ENCODE results near the gene SPEG. TPM values are rescaled to one million over a fixed set of nuclear protein-coding genes. Genes with fewer than 3 reads are reported as not detected.

The SPEG gene
- total and polyA plus RNA-seq, 2 of the 13 experiments (the other 11 are each of a cell fraction or from before 2014, with no cell fraction given), result 0.18 to 0.24 TPM

DNA sequence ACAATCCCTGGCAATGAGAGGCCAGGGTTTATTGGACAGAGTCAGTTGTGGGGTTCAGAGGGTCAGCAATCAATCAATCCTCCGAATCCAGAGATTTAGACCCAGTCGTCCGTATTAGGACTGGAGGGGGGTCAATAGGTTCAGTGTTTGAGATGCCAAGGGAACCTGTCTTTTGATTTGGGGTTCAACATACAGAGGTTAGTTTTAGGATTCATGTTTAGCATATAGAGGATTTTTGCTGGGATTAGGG, 64.3 kb downstream of the SPEG start (continued):
- TF ChIP-seq ZNF263 (CRISPR knock-in tag; IDR thresholded peaks at IDR 0.05), result no peak
- no peak for TF ChIP-seq ZNF17 (CRISPR knock-in tag; IDR thresholded peaks at IDR 0.05)
- no peak for TF ChIP-seq ATF7-NPFF (CRISPR knock-in tag; IDR thresholded peaks at IDR 0.05; ENCODE audit: low read depth)
- TF ChIP-seq TEAD3 (CRISPR knock-in tag; optimal IDR thresholded peaks at IDR 0.05; ENCODE audit: borderline replicate concordance), result no peak
- TF ChIP-seq HNF4A (CRISPR knock-in tag; IDR thresholded peaks at IDR 0.05), result no peak
- no peak for TF ChIP-seq EED (CRISPR knock-in tag; IDR thresholded peaks at IDR 0.05)
- TF ChIP-seq ZNF766 (CRISPR knock-in tag; IDR thresholded peaks at IDR 0.05; ENCODE audit: borderline replicate concordance), result no peak
- TF ChIP-seq ATAD3A (CRISPR knock-in tag; IDR thresholded peaks at IDR 0.05), result no peak
- TF ChIP-seq CHCHD3 (CRISPR knock-in tag; IDR thresholded peaks at IDR 0.05), result no peak
- no peak for TF ChIP-seq HNF4G (IDR thresholded peaks at IDR 0.05; ENCODE audit: borderline replicate concordance, low read depth, low read length)
- 0 out of 2 replicates have a peak, but pooled peaks have one; percentile 7 for TF ChIP-seq HNF4G (CRISPR knock-in tag; IDR thresholded peaks at IDR 0.05; ENCODE audit: borderline replicate concordance, low read depth)
- TF ChIP-seq MZF1 (CRISPR knock-in tag; IDR thresholded peaks at IDR 0.05; ENCODE audit: borderline replicate concordance), result no peak
- TF ChIP-seq KLF13 (CRISPR knock-in tag; IDR thresholded peaks at IDR 0.05), result no peak
- TF ChIP-seq, protein P1, sequence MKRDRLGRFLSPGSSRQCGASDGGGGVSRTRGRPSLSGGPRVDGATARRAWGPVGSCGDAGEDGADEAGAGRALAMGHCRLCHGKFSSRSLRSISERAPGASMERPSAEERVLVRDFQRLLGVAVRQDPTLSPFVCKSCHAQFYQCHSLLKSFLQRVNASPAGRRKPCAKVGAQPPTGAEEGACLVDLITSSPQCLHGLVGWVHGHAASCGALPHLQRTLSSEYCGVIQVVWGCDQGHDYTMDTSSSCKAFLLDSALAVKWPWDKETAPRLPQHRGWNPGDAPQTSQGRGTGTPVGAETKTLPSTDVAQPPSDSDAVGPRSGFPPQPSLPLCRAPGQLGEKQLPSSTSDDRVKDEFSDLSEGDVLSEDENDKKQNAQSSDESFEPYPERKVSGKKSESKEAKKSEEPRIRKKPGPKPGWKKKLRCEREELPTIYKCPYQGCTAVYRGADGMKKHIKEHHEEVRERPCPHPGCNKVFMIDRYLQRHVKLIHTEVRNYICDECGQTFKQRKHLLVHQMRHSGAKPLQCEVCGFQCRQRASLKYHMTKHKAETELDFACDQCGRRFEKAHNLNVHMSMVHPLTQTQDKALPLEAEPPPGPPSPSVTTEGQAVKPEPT (CRISPR knock-in tag; IDR thresholded peaks at IDR 0.05; ENCODE audit: low read depth), result no peak
- TF ChIP-seq, protein P2, sequence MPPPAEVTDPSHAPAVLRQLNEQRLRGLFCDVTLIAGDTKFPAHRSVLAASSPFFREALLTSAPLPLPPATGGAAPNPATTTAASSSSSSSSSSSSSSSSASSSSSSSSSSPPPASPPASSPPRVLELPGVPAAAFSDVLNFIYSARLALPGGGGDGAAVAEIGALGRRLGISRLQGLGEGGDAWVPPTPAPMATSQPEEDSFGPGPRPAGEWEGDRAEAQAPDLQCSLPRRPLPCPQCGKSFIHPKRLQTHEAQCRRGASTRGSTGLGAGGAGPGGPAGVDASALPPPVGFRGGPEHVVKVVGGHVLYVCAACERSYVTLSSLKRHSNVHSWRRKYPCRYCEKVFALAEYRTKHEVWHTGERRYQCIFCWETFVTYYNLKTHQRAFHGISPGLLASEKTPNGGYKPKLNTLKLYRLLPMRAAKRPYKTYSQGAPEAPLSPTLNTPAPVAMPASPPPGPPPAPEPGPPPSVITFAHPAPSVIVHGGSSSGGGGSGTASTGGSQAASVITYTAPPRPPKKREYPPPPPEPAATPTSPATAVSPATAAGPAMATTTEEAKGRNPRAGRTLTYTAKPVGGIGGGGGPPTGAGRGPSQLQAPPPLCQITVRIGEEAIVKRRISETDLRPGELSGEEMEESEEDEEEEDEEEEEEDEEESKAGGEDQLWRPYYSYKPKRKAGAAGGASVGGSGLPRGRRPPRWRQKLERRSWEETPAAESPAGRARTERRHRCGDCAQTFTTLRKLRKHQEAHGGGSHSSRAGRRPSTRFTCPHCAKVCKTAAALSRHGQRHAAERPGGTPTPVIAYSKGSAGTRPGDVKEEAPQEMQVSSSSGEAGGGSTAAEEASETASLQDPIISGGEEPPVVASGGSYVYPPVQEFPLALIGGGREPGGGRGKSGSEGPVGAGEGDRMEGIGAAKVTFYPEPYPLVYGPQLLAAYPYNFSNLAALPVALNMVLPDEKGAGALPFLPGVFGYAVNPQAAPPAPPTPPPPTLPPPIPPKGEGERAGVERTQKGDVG (CRISPR knock-in tag; IDR thresholded peaks at IDR 0.05; ENCODE audit: borderline replicate concordance), result no peak
- TF ChIP-seq KDM5A (IDR thresholded peaks at IDR 0.05; ENCODE audit: borderline replicate concordance, low read length), result peak; percentile 79
- TF ChIP-seq KDM4B (CRISPR knock-in tag; IDR thresholded peaks at IDR 0.05), result peak; percentile 1; the same call in 1 of the 2 replicates
- TF ChIP-seq ZNF512B (CRISPR knock-in tag; IDR thresholded peaks at IDR 0.05; ENCODE audit: borderline replicate concordance), result no peak
- no peak for TF ChIP-seq NBN (conservative IDR thresholded peaks at IDR 0.05)
- TF ChIP-seq ARNTL (CRISPR knock-in tag; IDR thresholded peaks at IDR 0.05), result no peak
- no peak for TF ChIP-seq IRF9 (CRISPR knock-in tag; IDR thresholded peaks at IDR 0.05; ENCODE audit: borderline replicate concordance)
- TF ChIP-seq MTA1 (CRISPR knock-in tag; IDR thresholded peaks at IDR 0.05; ENCODE audit: borderline replicate concordance), result no peak
- no peak for TF ChIP-seq MAZ (IDR thresholded peaks at IDR 0.05; ENCODE audit: borderline replicate concordance, low read depth, low read length)
- no peak for TF ChIP-seq MAZ (CRISPR knock-in tag; IDR thresholded peaks at IDR 0.05; ENCODE audit: low read depth)
